HCT116 (cell line): ENCODE measurements around the gene ITLN1. TPM values are rescaled to one million over a fixed set of nuclear protein-coding genes. Genes with fewer than 3 reads are reported as not detected.

ENCODE experiments used
- ATAC-seq: fragments of 200-7000 bp; cut with Tn5 transposase; 2 replicates; pipeline ENCODE4 v1.9.1; 2020; ENCODE audit warnings: mild to moderate bottlenecking, moderate library complexity
- BruUV-seq: library from RNA; stranded (reverse); fragments of 400-500 nt; replicated peaks from 2 replicates; lab custom pipeline; 2021; lab: Mats Ljungman, UMichigan
- CTCF ChIA-PET: fragments of 300-600 bp; sonication (Branson Sonifier 250); formaldehyde crosslinking; loops from one replicate; lab custom pipeline; 2021; ENCODE audit warnings: antibody characterized with exemption; lab: Charles Lee
- POLR2A ChIA-PET: fragments of 300-600, 350-600 bp; sonication (Branson Sonifier 250); formaldehyde crosslinking; loops from one replicate; lab custom pipeline; 2021; ENCODE audit warnings: antibody characterized with exemption; lab: Charles Lee
- RAD21 ChIA-PET, 2 experiments: fragments of 300-600 bp; sonication (Branson Sonifier 250); formaldehyde crosslinking; loops; one replicate each; lab custom pipeline; 2023; ENCODE audit warnings: low total read pairs in 2 of 2; ENCODE audit not compliant: uncharacterized antibody in 2 of 2, unreplicated experiment in 2 of 2, low non-redundant PET in 1 of 2; lab: Charles Lee
- DNase-seq: peaks from one replicate; pipeline ENCODE4 v3.0.0-alpha.2; 2010; ENCODE audit warnings: low read depth, low spot score
- H2AFZ ChIP-seq: fragments of 200-600 bp; shearing (Covaris generic), sonication (generic); 2 replicates; pipeline ENCODE4 v1.6.1; 2017; ENCODE audit warnings: low read depth, mixed run types, mixed read lengths, antibody characterized with exemption, low read length; ENCODE audit not compliant: poor library complexity, severe bottlenecking
- H3K27ac ChIP-seq: 2 replicates; pipeline ENCODE4 v1.5.1; 2012; ENCODE audit warnings: low read depth, low read length
- H3K27me3 ChIP-seq: fragments of 200-600 bp; sonication (generic); 2 replicates; pipeline ENCODE4 v1.6.1; 2016; ENCODE audit warnings: mixed run types, low read length, mixed read lengths; ENCODE audit not compliant: insufficient read depth
- H3K36me3 ChIP-seq, 2 experiments: fragments of 200-500 bp in 1 of 2; fragments of 200-600 bp in 1 of 2; sonication (Bioruptor generic) in 1 of 2; sonication (generic) in 1 of 2; 2 replicates each; pipeline versions ENCODE4 v1.5.1 to v1.6.1; 2014 to 2016; ENCODE audit warnings: low read length in 2 of 2, inconsistent platforms in 1 of 2, mixed read lengths in 1 of 2, mixed run types in 1 of 2; ENCODE audit not compliant: insufficient read depth in 2 of 2, control insufficient read depth in 1 of 2
- H3K4me1 ChIP-seq, 2 experiments: fragments of 200-600 bp in 1 of 2; sonication (generic) in 1 of 2; 2 replicates each; pipeline versions ENCODE4 v1.5.1 to v1.6.1; 2012 to 2017; ENCODE audit warnings: low read length in 2 of 2, inconsistent platforms in 1 of 2, mild to moderate bottlenecking in 1 of 2, mixed read lengths in 1 of 2, mixed run types in 1 of 2, moderate library complexity in 1 of 2; ENCODE audit not compliant: insufficient read depth in 2 of 2, control insufficient read depth in 1 of 2
- H3K4me2 ChIP-seq: fragments of 200-600 bp; sonication (generic); 2 replicates; pipeline ENCODE4 v1.6.1; 2017; ENCODE audit warnings: mixed run types, low read length, mixed read lengths
- H3K4me3 ChIP-seq, 2 experiments: fragments of 200-600 bp in 1 of 2; sonication (generic) in 1 of 2; replicated peaks in 1 of 2; 2 replicates each; pipeline ENCODE4 v1.5.1; 2011 to 2016; ENCODE audit warnings: low read length in 2 of 2, control low read depth in 1 of 2, low read depth in 1 of 2, mild to moderate bottlenecking in 1 of 2, mixed read lengths in 1 of 2, mixed run types in 1 of 2
- H3K79me2 ChIP-seq: fragments of 200-600 bp; sonication (generic); 2 replicates; pipeline ENCODE4 v1.6.1; 2017; ENCODE audit warnings: mild to moderate bottlenecking, mixed run types, low read length, moderate library complexity, mixed read lengths; ENCODE audit not compliant: insufficient read depth
- H3K9ac ChIP-seq: fragments of 200-600 bp; sonication (generic); 2 replicates; pipeline ENCODE4 v1.6.1; 2016; ENCODE audit warnings: low read length, mixed read lengths
- H3K9me2 ChIP-seq: fragments of 200-600 bp; sonication (generic), shearing (Covaris generic); 2 replicates; pipeline ENCODE4 v1.6.1; 2017; ENCODE audit warnings: mixed run types, mild to moderate bottlenecking, moderate library complexity; ENCODE audit not compliant: insufficient read depth
- H3K9me3 ChIP-seq, 2 experiments: fragments of 200-500 bp in 1 of 2; fragments of 200-600 bp in 1 of 2; sonication (Bioruptor generic) in 1 of 2; sonication (generic) in 1 of 2; 2 replicates each; pipeline ENCODE4 v1.6.1; 2014 to 2017; ENCODE audit warnings: low read length in 2 of 2, mixed read lengths in 2 of 2, inconsistent platforms in 1 of 2, low read depth in 1 of 2, mild to moderate bottlenecking in 1 of 2, mixed run types in 1 of 2, moderate library complexity in 1 of 2; ENCODE audit not compliant: control insufficient read depth in 1 of 2, insufficient read depth in 1 of 2
- H4K20me1 ChIP-seq: fragments of 200-600 bp; sonication (generic), shearing (Covaris generic); 2 replicates; pipeline ENCODE4 v1.6.1; 2017; ENCODE audit warnings: mixed run types, mild to moderate bottlenecking, moderate library complexity; ENCODE audit not compliant: insufficient read depth
- CBX3 ChIP-seq: IDR thresholded peaks from 2 replicates; pipeline ENCODE4 v1.6.1; 2012; ENCODE audit warnings: low read depth
- CEBPB ChIP-seq: IDR thresholded peaks from 2 replicates; pipeline ENCODE4 v1.6.1; 2012; ENCODE audit warnings: low read depth
- CTCF ChIP-seq, 3 experiments: fragments of 200-600 bp in 1 of 3; sonication (generic) in 1 of 3; IDR thresholded peaks in 2 of 3; conservative IDR thresholded peaks in 1 of 3; 2 replicates each; pipeline ENCODE4 v1.5.1; 2012 to 2017; ENCODE audit warnings: low read depth in 2 of 3, low read length in 2 of 3, antibody characterized with exemption in 1 of 3, borderline replicate concordance in 1 of 3, control low read depth in 1 of 3, mild to moderate bottlenecking in 1 of 3, mixed read lengths in 1 of 3, mixed run types in 1 of 3, moderate library complexity in 1 of 3; ENCODE audit not compliant: insufficient read depth in 1 of 3
- ELF1 ChIP-seq: IDR thresholded peaks from 2 replicates; pipeline ENCODE4 v1.6.1; 2012; ENCODE audit warnings: low read depth, borderline replicate concordance
- EZH2phosphoT487 ChIP-seq: fragments of 200-600 bp; IDR thresholded peaks from 2 replicates; pipeline ENCODE4 v1.6.1; 2018; ENCODE audit warnings: antibody characterized with exemption, borderline replicate concordance
- FOSL1 ChIP-seq: IDR thresholded peaks from 2 replicates; pipeline ENCODE4 v1.6.1; 2012; ENCODE audit warnings: low read depth
- JUND ChIP-seq: IDR thresholded peaks from 2 replicates; pipeline ENCODE4 v1.6.1; 2012
- POLR2AphosphoS5 ChIP-seq: IDR thresholded peaks from 2 replicates; pipeline ENCODE4 v1.6.1; 2011; ENCODE audit warnings: mild to moderate bottlenecking, low read depth, low read length, moderate library complexity
- SIN3A ChIP-seq: IDR thresholded peaks from 2 replicates; pipeline ENCODE4 v1.6.1; 2012; ENCODE audit warnings: low read depth
- SP1 ChIP-seq: IDR thresholded peaks from 2 replicates; pipeline ENCODE4 v1.6.1; 2012; ENCODE audit warnings: low read depth
- SRF ChIP-seq: IDR thresholded peaks from 2 replicates; pipeline ENCODE4 v1.6.1; 2012; ENCODE audit warnings: low read depth
- ZFX ChIP-seq: fragments of 450-650 bp; IDR thresholded peaks from 2 replicates; pipeline ENCODE4 v1.6.1; 2017
- intact Hi-C: fragments of 100-400 bp; cut with micrococcal nuclease; formaldehyde crosslinking; loops from 2 replicates; pipeline ENCODE4 v1.10.0; 2022
- total RNA-seq: library from RNA; stranded (reverse); gene quantifications from one replicate; pipeline ENCODE4 v1.2.1, GENCODE V29; 2021; ENCODE audit not compliant: unreplicated experiment
- TF ChIP-seq, protein P1 (sequence below): IDR thresholded peaks from 2 replicates; pipeline ENCODE4 v1.6.1; 2012; ENCODE audit warnings: low read depth
- TF ChIP-seq, protein P2 (sequence below): IDR thresholded peaks from 2 replicates; pipeline ENCODE4 v1.6.1; 2012

Gene ITLN1
- total RNA-seq, 1 experiment from 2014 or later: not detected

DNA sequence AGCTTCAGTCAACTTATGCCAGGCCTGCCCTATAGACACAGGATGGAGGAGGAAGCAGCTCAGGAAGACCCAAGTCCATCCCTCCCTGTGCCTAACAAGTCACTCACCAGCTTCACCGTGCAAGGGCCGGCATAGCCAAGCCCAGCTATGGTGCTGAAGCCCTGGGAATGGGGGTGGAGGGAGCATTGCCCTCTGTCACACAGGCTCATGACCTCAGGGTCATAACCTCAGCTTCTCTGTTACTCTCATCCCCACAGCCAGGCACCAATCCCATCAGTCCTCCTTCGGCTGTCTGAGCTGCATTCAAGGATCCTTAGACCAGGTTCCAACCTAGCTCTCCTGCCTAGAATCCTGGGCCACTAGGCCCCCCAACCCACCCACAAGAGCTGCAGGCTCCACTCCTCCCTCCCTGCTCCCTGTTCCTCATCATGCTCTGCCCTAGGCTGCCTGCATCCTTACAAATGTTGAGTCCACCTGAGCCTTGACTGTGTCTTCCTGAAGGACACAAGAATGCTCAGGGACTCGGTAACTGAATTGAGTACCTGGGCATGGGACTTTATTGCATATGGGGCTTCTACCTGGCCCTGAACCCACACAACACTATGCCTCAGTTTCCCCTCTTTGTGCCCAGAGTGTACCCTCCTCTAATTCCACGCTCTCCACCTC lies 24.0 kb downstream of the ITLN1 start:
- ChIA-PET RAD21 (no interaction called here), CTCF (interaction anchor here (1.4 kb wide), 1 partner anchor 26 kb away, joined by 4 read pairs; no protein-coding TSS in a partner anchor), POLR2A (no interaction called here)

More for the DNA sequence above, 24.0 kb downstream of the ITLN1 start:
- BruUV-seq: no TSS peak
- no peaks in the 10 kb centered on the region for H3K36me3 ChIP-seq
- no peaks in the 10 kb centered on the region for H3K9me2 ChIP-seq
- no peaks in the 10 kb centered on the region for H3K9me3 ChIP-seq
- H3K4me2 ChIP-seq: no peak overlapping the region
- no peaks in the 10 kb centered on the region for H4K20me1 ChIP-seq
- no peak overlapping the region for H3K27ac ChIP-seq
- ATAC-seq (no peak), DNase-seq (no peak)
- H3K79me2 ChIP-seq: no peaks in the 10 kb centered on the region
- H3K27me3 ChIP-seq: no peaks in the 10 kb centered on the region
- H2AFZ ChIP-seq: no peak overlapping the region
- intact Hi-C loops: no loop called here
- H3K4me1 ChIP-seq: no peaks in the 10 kb centered on the region
- H3K9ac ChIP-seq: no peak overlapping the region
- H3K4me3 ChIP-seq: no peak overlapping the region
- no peak for TF ChIP-seq SP1
- TF ChIP-seq SIN3A: no peak
- TF ChIP-seq POLR2AphosphoS5: no peak
- TF ChIP-seq JUND: no peak
- no peak for TF ChIP-seq ZFX
- TF ChIP-seq CBX3: no peak
- TF ChIP-seq CEBPB: no peak
- TF ChIP-seq FOSL1: no peak
- TF ChIP-seq, protein P1, sequence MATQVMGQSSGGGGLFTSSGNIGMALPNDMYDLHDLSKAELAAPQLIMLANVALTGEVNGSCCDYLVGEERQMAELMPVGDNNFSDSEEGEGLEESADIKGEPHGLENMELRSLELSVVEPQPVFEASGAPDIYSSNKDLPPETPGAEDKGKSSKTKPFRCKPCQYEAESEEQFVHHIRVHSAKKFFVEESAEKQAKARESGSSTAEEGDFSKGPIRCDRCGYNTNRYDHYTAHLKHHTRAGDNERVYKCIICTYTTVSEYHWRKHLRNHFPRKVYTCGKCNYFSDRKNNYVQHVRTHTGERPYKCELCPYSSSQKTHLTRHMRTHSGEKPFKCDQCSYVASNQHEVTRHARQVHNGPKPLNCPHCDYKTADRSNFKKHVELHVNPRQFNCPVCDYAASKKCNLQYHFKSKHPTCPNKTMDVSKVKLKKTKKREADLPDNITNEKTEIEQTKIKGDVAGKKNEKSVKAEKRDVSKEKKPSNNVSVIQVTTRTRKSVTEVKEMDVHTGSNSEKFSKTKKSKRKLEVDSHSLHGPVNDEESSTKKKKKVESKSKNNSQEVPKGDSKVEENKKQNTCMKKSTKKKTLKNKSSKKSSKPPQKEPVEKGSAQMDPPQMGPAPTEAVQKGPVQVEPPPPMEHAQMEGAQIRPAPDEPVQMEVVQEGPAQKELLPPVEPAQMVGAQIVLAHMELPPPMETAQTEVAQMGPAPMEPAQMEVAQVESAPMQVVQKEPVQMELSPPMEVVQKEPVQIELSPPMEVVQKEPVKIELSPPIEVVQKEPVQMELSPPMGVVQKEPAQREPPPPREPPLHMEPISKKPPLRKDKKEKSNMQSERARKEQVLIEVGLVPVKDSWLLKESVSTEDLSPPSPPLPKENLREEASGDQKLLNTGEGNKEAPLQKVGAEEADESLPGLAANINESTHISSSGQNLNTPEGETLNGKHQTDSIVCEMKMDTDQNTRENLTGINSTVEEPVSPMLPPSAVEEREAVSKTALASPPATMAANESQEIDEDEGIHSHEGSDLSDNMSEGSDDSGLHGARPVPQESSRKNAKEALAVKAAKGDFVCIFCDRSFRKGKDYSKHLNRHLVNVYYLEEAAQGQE: no peak
- TF ChIP-seq EZH2phosphoT487: no peak
- TF ChIP-seq CTCF (IDR thresholded peaks at IDR 0.05 in 2 of 3, conservative IDR thresholded peaks at IDR 0.05 in 1 of 3; ENCODE audit: borderline replicate concordance in 1 of 3, insufficient read depth in 1 of 3, low read depth in 2 of 3, low read length in 2 of 3): no peak
- TF ChIP-seq, protein P2, sequence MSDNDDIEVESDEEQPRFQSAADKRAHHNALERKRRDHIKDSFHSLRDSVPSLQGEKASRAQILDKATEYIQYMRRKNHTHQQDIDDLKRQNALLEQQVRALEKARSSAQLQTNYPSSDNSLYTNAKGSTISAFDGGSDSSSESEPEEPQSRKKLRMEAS: no peak
- TF ChIP-seq SRF: no peak
- no peak for TF ChIP-seq ELF1
